ENCODE data around the gene MYO16. TPM values are rescaled to one million over a fixed set of nuclear protein-coding genes. Genes with fewer than 3 reads are reported as not detected.

Gene MYO16
- total and polyA plus RNA-seq, 8 donors: 0.03 to 0.47 (median 0.16) TPM

GRCh38 chr13:109145631-109146030 is 516.2 kb downstream of the MYO16 start:
- whole genome bisulfite sequencing, 2 donors: 4 to 6% methylated on average over 4 of the region's 4 CpGs
- Histone ChIP-seq H3K27ac (no peak overlapping the region), H3K36me3 (no peaks in the 10 kb centered on the region), H3K4me1 (no peaks in the 10 kb centered on the region), H3K4me3 (no peak overlapping the region), H3K27me3 (peaks cover 0 to 8% (median 0%) of the 10 kb centered on the region in 4 donors), H3K9me3 (no peaks in the 10 kb centered on the region)
- TF ChIP-seq CTCF (IDR thresholded peaks at IDR 0.05): peak in 3 of 4 donors; percentile 58 to 62 (median 60)
- peak in 3 of 4 donors; percentile 89 to 93 (median 92) for ATAC-seq
- peak; percentile 85 for FAIRE-seq
- intact Hi-C loops (cut with DNase I): loop anchor here in 2 of 3 donors (10.0 kb wide), 2 partner anchors 639 to 959 kb away; partner anchors contain the start of gene IRS2 (in 1 of the 2)
- DNase-seq: peak in 2 of 6 donors; percentile 12 to 50

- ATAC-seq: no peak
Observed at GRCh38 chr13:109146393-109146792, 517.0 kb downstream of the MYO16 start.

GRCh38 chr13:109146912-109147647 is 517.7 kb downstream of the MYO16 start:
- Histone ChIP-seq H3K9me3 (no peaks in the 10 kb centered on the region), H3K4me1 (no peaks in the 10 kb centered on the region), H3K27me3 (no peaks in the 10 kb centered on the region), H3K27ac (no peak overlapping the region), H3K36me3 (no peaks in the 10 kb centered on the region), H3K4me3 (no peak overlapping the region)
- intact Hi-C loops (cut with DNase I): loop anchor here in 2 of 3 donors (10.0 kb wide), 2 partner anchors 638 to 958 kb away; partner anchors contain the start of gene IRS2 (in 1 of the 2)
- FAIRE-seq (no peak), ATAC-seq (no peak), DNase-seq (no peak)
- 61 to 66% methylated on average over 11 of the region's 11 CpGs for WGBS, 2 donors
- no peak for TF ChIP-seq CTCF (IDR thresholded peaks at IDR 0.05)

More at GRCh38 chr13:109146393-109146792, 517.0 kb downstream of the MYO16 start:
- FAIRE-seq (no peak), DNase-seq (no peak)
- 56 to 79% methylated on average over 4 of the region's 4 CpGs for WGBS, 2 donors
- Histone ChIP-seq H3K9me3 (no peaks in the 10 kb centered on the region), H3K36me3 (no peaks in the 10 kb centered on the region), H3K27ac (no peak overlapping the region), H3K27me3 (peaks cover 0 to 4% (median 0%) of the 10 kb centered on the region in 4 donors), H3K4me3 (no peak overlapping the region), H3K4me1 (no peaks in the 10 kb centered on the region)
- TF ChIP-seq CTCF (IDR thresholded peaks at IDR 0.05): no peak
- intact Hi-C loops (cut with DNase I): loop anchor here in 2 of 3 donors (10.0 kb wide), 2 partner anchors 638 to 958 kb away; partner anchors contain the start of gene IRS2 (in 1 of the 2)

- ATAC-seq (no peak), FAIRE-seq (no peak), DNase-seq (no peak)
- Histone ChIP-seq H3K4me1 (no peaks in the 10 kb centered on the region), H3K36me3 (no peaks in the 10 kb centered on the region), H3K27ac (no peak overlapping the region), H3K4me3 (no peak overlapping the region), H3K27me3 (no peaks in the 10 kb centered on the region), H3K9me3 (no peaks in the 10 kb centered on the region)
- intact Hi-C loops (cut with DNase I): loop anchor here in 2 of 3 donors (10.0 kb wide), 2 partner anchors 637 to 957 kb away; partner anchors contain the start of gene IRS2 (in 1 of the 2)
- WGBS, 2 donors: 76 to 81% methylated on average over 3 of the region's 3 CpGs
- TF ChIP-seq CTCF (IDR thresholded peaks at IDR 0.05): no peak
Observed at GRCh38 chr13:109148243-109148642, 518.8 kb downstream of the MYO16 start.

- no peak for TF ChIP-seq CTCF (IDR thresholded peaks at IDR 0.05)
- DNase-seq (no peak), ATAC-seq (no peak), FAIRE-seq (no peak)
- Histone ChIP-seq H3K9me3 (no peaks in the 10 kb centered on the region), H3K4me1 (no peaks in the 10 kb centered on the region), H3K27me3 (no peaks in the 10 kb centered on the region), H3K36me3 (no peaks in the 10 kb centered on the region), H3K4me3 (no peak overlapping the region), H3K27ac (no peak overlapping the region)
- intact Hi-C loops (cut with DNase I): loop anchor here in 1 of 3 donors (10.0 kb wide), 1 partner anchor 634 kb away; the partner anchor contains the start of gene IRS2
Observed at GRCh38 chr13:109150696-109151095, 521.3 kb downstream of the MYO16 start.
